Fibroblast of skin of right quadriceps (primary cell): ENCODE measurements around the gene CDH16.
A peak's percentile ranks its signal among the peaks of the same experiment; 100 is the strongest.
"Not testable (repeated sequence)": the region's sequence is repeated elsewhere in the genome, so short reads cannot be mapped to it uniquely, and the experiment has no call there.

Experiments used
- DNase-seq: peaks from one replicate; pipeline ENCODE4 v3.0.0-alpha.2; 2013

The CDH16 gene

GRCh38 chr16:66947302-66948065, 28.8 kb upstream of the CDH16 start:
- DNase-seq, result peak; percentile 78

GRCh38 chr16:66946974-66947301, 28.3 kb upstream of the CDH16 start:
- DNase-seq, result no peak

GRCh38 chr16:66946541-66946940, 27.9 kb upstream of the CDH16 start:
- DNase-seq, result no peak

GRCh38 chr16:66945939-66946338, 27.3 kb upstream of the CDH16 start:
- no peak for DNase-seq

GRCh38 chr16:66944971-66945370, 26.3 kb upstream of the CDH16 start:
- not testable (repeated sequence) for DNase-seq

GRCh38 chr16:66944054-66944441, 25.4 kb upstream of the CDH16 start:
- no peak for DNase-seq

GRCh38 chr16:66943426-66944053, 24.9 kb upstream of the CDH16 start:
- no peak for DNase-seq

GRCh38 chr16:66942981-66943380, 24.3 kb upstream of the CDH16 start:
- DNase-seq, result no peak

GRCh38 chr16:66940236-66940635, 21.6 kb upstream of the CDH16 start:
- DNase-seq, result no peak

GRCh38 chr16:66939366-66939765, 20.7 kb upstream of the CDH16 start:
- no peak for DNase-seq

GRCh38 chr16:66937725-66938337, 19.1 kb upstream of the CDH16 start:
- DNase-seq, result no peak

- no peak for DNase-seq
Observed at GRCh38 chr16:66936889-66937554, 18.3 kb upstream of the CDH16 start.

- no peak for DNase-seq
Observed at GRCh38 chr16:66936462-66936861, 17.8 kb upstream of the CDH16 start.

- DNase-seq, result no peak
Observed at GRCh38 chr16:66935314-66936011, 16.8 kb upstream of the CDH16 start, which contains the start of gene CES2. TSS of gene CES2 (plus strand) at chr16:66935516. CDS start at chr16:66935636, 120 bp downstream.

- DNase-seq, result not testable (repeated sequence)
Observed at GRCh38 chr16:66934839-66935313, 16.2 kb upstream of the CDH16 start.

- peak; percentile 81 for DNase-seq
Observed at GRCh38 chr16:66934138-66934838, 15.6 kb upstream of the CDH16 start, which contains the start of gene CIAO2B. TSS of gene CIAO2B (minus strand) at chr16:66934402. CDS start at chr16:66934364, 38 bp downstream.

- no peak for DNase-seq
Observed at GRCh38 chr16:66933776-66934137, 15.1 kb upstream of the CDH16 start.

- no peak for DNase-seq
Observed at GRCh38 chr16:66932076-66932475, 13.4 kb upstream of the CDH16 start.

- no peak for DNase-seq
Observed at GRCh38 chr16:66931665-66932064, 13.0 kb upstream of the CDH16 start.

- DNase-seq, result no peak
Observed at GRCh38 chr16:66930189-66930588, 11.5 kb upstream of the CDH16 start.

- DNase-seq, result no peak
Observed at GRCh38 chr16:66928702-66929388, 10.2 kb upstream of the CDH16 start.
